Lung microvascular endothelial cell (primary cell): ENCODE data around the gene PSME3IP1. TPM values are rescaled to one million over a fixed set of nuclear protein-coding genes. Genes with fewer than 3 reads are reported as not detected.

Experiments
- total RNA-seq: library from RNA; depleted of rRNA; stranded (reverse); fragments of >200 nt; gene quantifications from 2 replicates; pipeline ENCODE4 v1.2.1, GENCODE V29; 2014

Gene PSME3IP1
- total RNA-seq, 1 donor from 2014 or later = 47.2 TPM

Other genes with a start within 250 kb of the PSME3IP1 start
- 3.0 and 10.5 TPM in 2 replicates for gene CETP, start 224.1 kb downstream of the PSME3IP1 start, total RNA-seq
- 7.3 and 14.2 TPM in 2 replicates for gene NLRC5, start 196.5 kb downstream of the PSME3IP1 start, total RNA-seq
- 41.0 and 41.5 TPM in 2 replicates for gene CPNE2, start 93.5 kb downstream of the PSME3IP1 start, total RNA-seq
- 31.6 and 33.7 TPM in 2 replicates for gene RSPRY1, start 290 bp upstream of the PSME3IP1 start, total RNA-seq
- 40.3 and 47.9 TPM in 2 replicates for gene ARL2BP, start 59.2 kb upstream of the PSME3IP1 start, total RNA-seq
- 5.2 and 6.3 TPM in 2 replicates for gene PLLP, start 98.6 kb upstream of the PSME3IP1 start, total RNA-seq
- gene CCL22, start 172.7 kb upstream of the PSME3IP1 start, total RNA-seq = not detected in 2 replicates
- 2.0 and 2.8 TPM in 2 replicates for gene CX3CL1, start 186.5 kb upstream of the PSME3IP1 start, total RNA-seq
- not detected in 2 replicates for gene CCL17, start 218.7 kb upstream of the PSME3IP1 start, total RNA-seq